OCI-M2 (cell line): ENCODE measurements around the gene ZNF287.

ENCODE experiments used
- DNase-seq: peaks from one replicate; lab custom pipeline; 2025; ENCODE audit not compliant: unreplicated experiment; lab: John Stamatoyannopoulos, UW

Gene ZNF287

GRCh38 chr17:16517477-16517876 lies 51.5 kb downstream of the ZNF287 start:
- DNase-seq = no peak

- no peak for DNase-seq
These were observed 52.4 kb downstream of the ZNF287 start for GRCh38 chr17:16516594-16517051.

- DNase-seq = no peak
These were observed 53.1 kb downstream of the ZNF287 start for GRCh38 chr17:16515933-16516332.

- DNase-seq = no peak
These were observed 55.1 kb downstream of the ZNF287 start for GRCh38 chr17:16513873-16514272.

- no peak for DNase-seq
These were observed 57.0 kb downstream of the ZNF287 start for GRCh38 chr17:16512011-16512410.

GRCh38 chr17:16511593-16511992 lies 57.4 kb downstream of the ZNF287 start:
- DNase-seq = no peak

- no peak for DNase-seq
These were observed 61.0 kb downstream of the ZNF287 start for GRCh38 chr17:16507918-16508533.

GRCh38 chr17:16506188-16506587 lies 62.8 kb downstream of the ZNF287 start:
- no peak for DNase-seq

- no peak for DNase-seq
These were observed 64.0 kb downstream of the ZNF287 start for GRCh38 chr17:16504984-16505383.
